Peyer's patch (tissue), 4 donors: ENCODE data around the gene RAB9A. TPM values are rescaled to one million over a fixed set of nuclear protein-coding genes. Genes with fewer than 3 reads are reported as not detected.
"Not testable (repeated sequence)": the region's sequence is repeated elsewhere in the genome, so short reads cannot be mapped to it uniquely, and the experiment has no call there.

Experiments used
- DNase-seq, 3 donors: peaks; one replicate each; pipeline ENCODE4 v3.0.0-alpha.2; 2017 to 2019
- H3K27ac ChIP-seq, 4 donors: fragments of 200-600 bp; sonication (generic); one replicate each; pipeline ENCODE4 v1.5.1; 2016 to 2019
- H3K27me3 ChIP-seq, 2 donors: fragments of 200-600 bp; sonication (generic); one replicate each; pipeline ENCODE4 v1.5.1; 2019
- H3K36me3 ChIP-seq, 3 donors: fragments of 200-600 bp; sonication (generic); one replicate each; pipeline ENCODE4 v1.5.1; 2016 to 2019
- H3K4me1 ChIP-seq, 4 donors: fragments of 200-600 bp; sonication (generic); one replicate each; pipeline ENCODE4 v1.5.1; 2016 to 2019
- H3K4me3 ChIP-seq, 4 donors: fragments of 200-600 bp; sonication (generic); 1 replicate in 3 of 4; 2 replicates in 1 of 4; pipeline ENCODE4 v1.5.1; 2016 to 2019; ENCODE audit warnings: mild to moderate bottlenecking in 1 of 4
- H3K9me3 ChIP-seq, 4 donors: fragments of 200-600 bp; sonication (generic); one replicate each; pipeline ENCODE4 v1.5.1; 2016 to 2019; ENCODE audit warnings: mild to moderate bottlenecking in 1 of 4
- CTCF ChIP-seq, 6 experiments: fragments of 450-650 bp in 4 of 6; fragments of 200-600 bp in 2 of 6; sonication (generic) in 1 of 6; IDR thresholded peaks; one replicate each; pipeline ENCODE4 v1.5.1; 2017 to 2019; ENCODE audit warnings: antibody characterized with exemption in 6 of 6, mild to moderate bottlenecking in 3 of 6, moderate library complexity in 1 of 6
- POLR2A ChIP-seq, 2 donors: fragments of 450-650 bp; IDR thresholded peaks; one replicate each; pipeline ENCODE4 v1.5.1; 2017; ENCODE audit warnings: antibody characterized with exemption in 2 of 2, mild to moderate bottlenecking in 2 of 2, moderate library complexity in 2 of 2
- total RNA-seq, 4 donors: library from RNA; depleted of rRNA; stranded (reverse); fragments of >200 nt; gene quantifications; one replicate each; pipeline ENCODE4 v1.1.0, GENCODE V29; 2016

The RAB9A gene
- total RNA-seq: 10 to 100 TPM in 3 of 4 donors, 1 to 10 TPM in 1; 8.9 to 56.9 (median 12.8) TPM

GRCh38 chrX:13688958-13689740 lies at the start of gene RAB9A:
Gene RAB9A (plus strand): TSS chrX:13689128. CDS start chrX:13708747, 19,619 bp downstream.
- Histone ChIP-seq H3K36me3 (no peaks in the 10 kb centered on the region), H3K4me3 (peak within 1 kb of the TSS; percentile 65 to 92 (median 79)), H3K4me1 (peaks cover 0 to 19% (median 4%) of the 10 kb centered on the region in 4 donors), H3K27me3 (no peaks in the 10 kb centered on the region), H3K9me3 (no peaks in the 10 kb centered on the region), H3K27ac (peak within 1 kb of the TSS; percentile 86 to 97 (median 91))
- TF ChIP-seq CTCF (IDR thresholded peaks at IDR 0.05) (no peak), POLR2A (IDR thresholded peaks at IDR 0.05) (peak; percentile 77 to 80)
- DNase-seq: peak; percentile 82 to 94 (median 90)

- not testable (repeated sequence) for H3K27me3 ChIP-seq, H3K9me3 ChIP-seq, H3K4me3 ChIP-seq
Measured at GRCh38 chrX:13641684-13642083, 47.2 kb upstream of the RAB9A start.

GRCh38 chrX:13645464-13646153 lies 43.3 kb upstream of the RAB9A start:
- Histone ChIP-seq H3K27ac (no peak overlapping the region), H3K27me3 (no peaks in the 10 kb centered on the region), H3K4me1 (no peaks in the 10 kb centered on the region), H3K4me3 (no peak overlapping the region), H3K9me3 (no peaks in the 10 kb centered on the region), H3K36me3 (no peaks in the 10 kb centered on the region)
- TF ChIP-seq CTCF (IDR thresholded peaks at IDR 0.05): no peak
- TF ChIP-seq POLR2A (IDR thresholded peaks at IDR 0.05): no peak
- DNase-seq: no peak

More at GRCh38 chrX:13641684-13642083, 47.2 kb upstream of the RAB9A start:
- not testable (repeated sequence) for H3K36me3 ChIP-seq, DNase-seq, H3K27ac ChIP-seq, H3K4me1 ChIP-seq

- Histone ChIP-seq H3K27me3 (no peaks in the 10 kb centered on the region), H3K4me3 (no peak overlapping the region), H3K9me3 (no peaks in the 10 kb centered on the region), H3K4me1 (no peaks in the 10 kb centered on the region), H3K27ac (no peak overlapping the region), H3K36me3 (no peaks in the 10 kb centered on the region)
- peak; percentile 35 to 67 (median 52) for DNase-seq
- peak in 4 of 6 experiments; percentile 30 to 59 (median 50) for TF ChIP-seq CTCF (IDR thresholded peaks at IDR 0.05)
- TF ChIP-seq POLR2A (IDR thresholded peaks at IDR 0.05): no peak
Measured at GRCh38 chrX:13646154-13646549, 42.8 kb upstream of the RAB9A start.

- DNase-seq: peak; percentile 45 to 88 (median 67)
- TF ChIP-seq POLR2A (IDR thresholded peaks at IDR 0.05) (no peak), CTCF (IDR thresholded peaks at IDR 0.05) (no peak)
Measured at GRCh38 chrX:13647709-13648212, 41.2 kb upstream of the RAB9A start.

GRCh38 chrX:13648336-13648735 lies 40.6 kb upstream of the RAB9A start:
- not testable (repeated sequence) for H3K9me3 ChIP-seq, H3K27ac ChIP-seq, H3K4me1 ChIP-seq, DNase-seq, H3K36me3 ChIP-seq, H3K27me3 ChIP-seq, H3K4me3 ChIP-seq

More at GRCh38 chrX:13647709-13648212, 41.2 kb upstream of the RAB9A start:
- no peaks in the 10 kb centered on the region for H3K36me3 ChIP-seq
- H3K4me1 ChIP-seq: no peaks in the 10 kb centered on the region
- no peak overlapping the region for H3K4me3 ChIP-seq
- peak overlapping the region in 2 of 4 donors; percentile 31 to 58 for H3K27ac ChIP-seq
- H3K9me3 ChIP-seq: no peaks in the 10 kb centered on the region
- H3K27me3 ChIP-seq: no peaks in the 10 kb centered on the region
